HepG2 (cell line): Measurements from ENCODE around the gene HOXC9. TPM values are rescaled to one million over a fixed set of nuclear protein-coding genes. Genes with fewer than 3 reads are reported as not detected.

Experiments used
- ATAC-seq: fragments of 200-7000 bp; cut with Tn5 transposase; 3 replicates; pipeline ENCODE4 v1.9.1; 2020; ENCODE audit warnings: mild to moderate bottlenecking, moderate library complexity
- BruUV-seq: library from RNA; stranded (reverse); fragments of 400-500 nt; replicated peaks from 2 replicates; lab custom pipeline; 2021; lab: Mats Ljungman, UMichigan
- CTCF ChIA-PET: fragments of 300-600 bp; formaldehyde crosslinking; extraction: SDS; loops from one replicate; lab custom pipeline; 2021; ENCODE audit warnings: low total read pairs, inconsistent platforms, low intra/inter-chr PET ratio; lab: Yijun Ruan, JAX
- POLR2A ChIA-PET: fragments of 350-600 bp; sonication (Branson Sonifier 250); formaldehyde crosslinking; loops from one replicate; lab custom pipeline; 2020; ENCODE audit warnings: antibody characterized with exemption, inconsistent platforms; lab: Yijun Ruan, JAX
- DNase-seq: peaks from one replicate; pipeline ENCODE4 v3.0.0-alpha.2; 2015; ENCODE audit warnings: low spot score
- FAIRE-seq: peaks from 3 replicates; lab custom pipeline; 2011; peaks lifted over from hg19 to GRCh38; lab: Jason Lieb, UNC
- H2AFZ ChIP-seq: one replicate; pipeline ENCODE4 v1.6.1; 2011; ENCODE audit warnings: low read length, inconsistent platforms
- H3K27ac ChIP-seq: fragments of 300-600 bp; 3 replicates; pipeline ENCODE4 v1.8.0; 2011; ENCODE audit warnings: mixed run types, mild to moderate bottlenecking, mixed read lengths, low read length, inconsistent platforms; ENCODE audit not compliant: insufficient read depth; ENCODE audit errors: extremely low read length
- H3K27me3 ChIP-seq, 2 experiments: fragments of 200-600 bp in 1 of 2; 2 replicates in 1 of 2; 3 replicates in 1 of 2; pipeline versions ENCODE4 v1.6.0 to v1.8.0; 2011; ENCODE audit warnings: low read length in 2 of 2, mild to moderate bottlenecking in 2 of 2, moderate library complexity in 2 of 2, inconsistent platforms in 1 of 2; ENCODE audit not compliant: insufficient read depth in 2 of 2, control insufficient read depth in 1 of 2
- H3K36me3 ChIP-seq, 2 experiments: fragments of 200-600 bp in 1 of 2; replicated peaks in 1 of 2; 2 replicates in 1 of 2; 3 replicates in 1 of 2; pipeline versions ENCODE4 v1.5.1 to v1.8.0; 2011; ENCODE audit warnings: low read length in 2 of 2, inconsistent platforms in 1 of 2; ENCODE audit not compliant: insufficient read depth in 2 of 2, control insufficient read depth in 1 of 2
- H3K4me1 ChIP-seq: 2 replicates; pipeline ENCODE4 v1.5.1; 2012; ENCODE audit warnings: low read length, inconsistent platforms; ENCODE audit not compliant: insufficient read depth
- H3K4me2 ChIP-seq: 2 replicates; pipeline ENCODE4 v1.6.0; 2011; ENCODE audit warnings: low read depth, low read length, inconsistent platforms
- H3K4me3 ChIP-seq, 3 experiments: fragments of 200-600 bp in 1 of 3; sonication (generic), shearing (Covaris generic) in 1 of 3; replicated peaks in 1 of 3; 2 replicates each; pipeline ENCODE4 v1.5.1; 2011 to 2016; ENCODE audit warnings: low read length in 3 of 3, inconsistent platforms in 2 of 3, low read depth in 2 of 3, mild to moderate bottlenecking in 2 of 3, control low read depth in 1 of 3, mixed read lengths in 1 of 3; ENCODE audit not compliant: insufficient read depth in 1 of 3
- H3K79me2 ChIP-seq: one replicate; pipeline ENCODE4 v1.6.1; 2011; ENCODE audit warnings: low read length, inconsistent platforms; ENCODE audit not compliant: insufficient read depth
- H3K9ac ChIP-seq: 2 replicates; pipeline ENCODE4 v1.6.0; 2011; ENCODE audit warnings: mild to moderate bottlenecking, low read depth, low read length, inconsistent platforms; ENCODE audit not compliant: insufficient read depth
- H3K9me3 ChIP-seq: 2 replicates; pipeline ENCODE4 v1.5.1; 2012; ENCODE audit warnings: mild to moderate bottlenecking, low read length
- H4K20me1 ChIP-seq: 2 replicates; pipeline ENCODE4 v1.6.0; 2011; ENCODE audit warnings: inconsistent platforms, mild to moderate bottlenecking, low read length, moderate library complexity; ENCODE audit not compliant: insufficient read depth
- BCL6 ChIP-seq: IDR thresholded peaks from 2 replicates; pipeline ENCODE4 v1.6.1; 2016; ENCODE audit warnings: missing genetic modification reagents, missing compliant biosample characterization
- CTCF ChIP-seq: sonication (generic); formaldehyde crosslinking; IDR thresholded peaks from 2 replicates; pipeline ENCODE4 v1.5.0; 2020; ENCODE audit warnings: mild to moderate bottlenecking, missing genetic modification reagents, moderate library complexity
- EZH2 ChIP-seq: conservative IDR thresholded peaks from 2 replicates; pipeline ENCODE4 v1.6.1; 2012; ENCODE audit warnings: mild to moderate bottlenecking, low read depth, low read length, moderate library complexity
- FUBP1 ChIP-seq: sonication (generic); formaldehyde crosslinking; IDR thresholded peaks from 2 replicates; pipeline ENCODE4 v1.5.1; 2020; ENCODE audit warnings: missing genetic modification reagents, mild to moderate bottlenecking, borderline replicate concordance
- MAFK ChIP-seq, 2 experiments: IDR thresholded peaks in 1 of 2; conservative IDR thresholded peaks in 1 of 2; 2 replicates each; pipeline ENCODE4 v1.6.1; 2011; ENCODE audit warnings: improper control_type of control experiment in 2 of 2, low read length in 2 of 2
- PATZ1 ChIP-seq: sonication (generic); formaldehyde crosslinking; IDR thresholded peaks from 2 replicates; pipeline ENCODE4 v1.4.0; 2020; ENCODE audit warnings: missing genetic modification reagents
- RARA ChIP-seq: IDR thresholded peaks from 2 replicates; pipeline ENCODE4 v1.6.1; 2016; ENCODE audit warnings: missing genetic modification reagents, missing compliant biosample characterization
- STAG1 ChIP-seq: sonication (generic); formaldehyde crosslinking; IDR thresholded peaks from 2 replicates; pipeline ENCODE4 v1.4.0; 2020; ENCODE audit warnings: missing genetic modification reagents
- ZNF652 ChIP-seq: IDR thresholded peaks from 2 replicates; pipeline ENCODE4 v1.6.1; 2016; ENCODE audit warnings: low read depth, borderline replicate concordance
- WGBS: methylation state at CpG from one replicate; pipeline ENCODE4 v1.1.6; 2017; ENCODE audit warnings: low lambda C conversion rate; 5-methylcytosine and 5-hydroxymethylcytosine counted together
- in situ Hi-C: cut with HindIII; loops from 2 replicates; pipeline ENCODE4 v1.10.0; 2017; ENCODE audit warnings: low pct_unique_long_range_greater_than_20kb; ENCODE audit not compliant: extremely low pct_ligation_motif_present
- intact Hi-C: fragments of 100-400 bp; cut with micrococcal nuclease; formaldehyde crosslinking; loops from one replicate; pipeline ENCODE4 v1.10.0; 2022; ENCODE audit not compliant: unreplicated experiment
- polyA plus RNA-seq, 8 experiments: library from polyadenylated mRNA; depleted of rRNA in 3 of 8; stranded (reverse) in 7 of 8; unstranded in 1 of 8; fragments of >200 nt; fragmentation: Illumina TruSeq in 4 of 8; extraction: Trizol in 4 of 8; gene quantifications; 2 replicates each; pipeline versions ENCODE4 v1.2.1 to v1.2.3, GENCODE V29; 2011 to 2016; ENCODE audit warnings: low read depth in 4 of 8, missing spikeins in 1 of 8, mixed read lengths in 1 of 8; ENCODE audit not compliant: insufficient read depth in 1 of 8
- total RNA-seq, 5 experiments: library from RNA; depleted of rRNA; stranded (reverse); fragments of >200 nt; fragmentation: Illumina TruSeq; extraction: Trizol; gene quantifications; 2 replicates each; pipeline ENCODE4 v1.2.3, GENCODE V29; 2016; ENCODE audit warnings: low read depth in 1 of 5
- TF ChIP-seq, protein P1 (sequence below): IDR thresholded peaks from 2 replicates; pipeline ENCODE4 v1.6.1; 2016; ENCODE audit warnings: mild to moderate bottlenecking, missing biosample characterization, missing genetic modification reagents

The HOXC9 gene
- total and polyA plus RNA-seq, 2 of the 13 experiments (the other 11 are each of a cell fraction or from before 2014, with no cell fraction given): 0.11 to 1.1 TPM

- ChIA-PET POLR2A (no interaction called here), CTCF (no interaction called here)
- BruUV-seq: no TSS peak
- H3K9me3 ChIP-seq: no peaks in the 10 kb centered on the region
- FAIRE-seq: no peak
- no peak overlapping the region for H2AFZ ChIP-seq
- peaks cover 27% of the 10 kb centered on the region for H3K4me1 ChIP-seq
- 20% methylated on average over 10 of the region's 10 CpGs for WGBS
- TF ChIP-seq, protein P1, sequence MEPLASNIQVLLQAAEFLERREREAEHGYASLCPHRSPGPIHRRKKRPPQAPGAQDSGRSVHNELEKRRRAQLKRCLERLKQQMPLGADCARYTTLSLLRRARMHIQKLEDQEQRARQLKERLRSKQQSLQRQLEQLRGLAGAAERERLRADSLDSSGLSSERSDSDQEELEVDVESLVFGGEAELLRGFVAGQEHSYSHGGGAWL: no peak
- TF ChIP-seq ZNF652 (CRISPR knock-in tag) (peak; percentile 35; the same call in 1 of the 2 replicates), FUBP1 (CRISPR knock-in tag) (no peak), STAG1 (CRISPR knock-in tag) (0 out of 2 replicates have a peak, but pooled peaks have one; percentile 12)
- H3K4me2 ChIP-seq: no peak overlapping the region
- H3K79me2 ChIP-seq: no peaks in the 10 kb centered on the region
- H4K20me1 ChIP-seq: peaks cover 5% of the 10 kb centered on the region; the same call in 1 of the 2 replicates
- H3K4me3 ChIP-seq: no peak overlapping the region
- H3K27me3 ChIP-seq: peaks cover 17 to 87% of the 10 kb centered on the region in 2 experiments
- ATAC-seq: no peak
- intact Hi-C loops: no loop called here
- in situ Hi-C loops: no loop called here
- no peak overlapping the region for H3K27ac ChIP-seq
- no peak for DNase-seq
- H3K9ac ChIP-seq: no peak overlapping the region
- no peaks in the 10 kb centered on the region for H3K36me3 ChIP-seq
Measured at GRCh38 chr12:53950437-53950773, 49.6 kb upstream of the HOXC9 start.

GRCh38 chr12:53950789-53951576 is 49.0 kb upstream of the HOXC9 start:
- FAIRE-seq (no peak), ATAC-seq (peak; percentile 53), DNase-seq (peak; percentile 23)
- BruUV-seq: no TSS peak
- Histone ChIP-seq H3K79me2 (no peaks in the 10 kb centered on the region), H3K36me3 (no peaks in the 10 kb centered on the region), H3K4me2 (no peak overlapping the region), H3K27me3 (peaks cover 16 to 87% of the 10 kb centered on the region in 2 experiments), H3K9ac (no peak overlapping the region), H2AFZ (no peak overlapping the region), H3K4me3 (no peak overlapping the region), H3K27ac (no peak overlapping the region), H3K4me1 (peaks cover 27% of the 10 kb centered on the region), H3K9me3 (no peaks in the 10 kb centered on the region), H4K20me1 (peaks cover 5% of the 10 kb centered on the region; the same call in 1 of the 2 replicates)
- 2% methylated on average over 8 of the region's 34 CpGs for whole genome bisulfite sequencing
- in situ Hi-C loops (no loop called here), intact Hi-C loops (no loop called here)
- ChIA-PET CTCF (no interaction called here), POLR2A (no interaction called here)
- 0 out of 2 replicates have a peak, but pooled peaks have one; percentile 17 for TF ChIP-seq CTCF
- TF ChIP-seq RARA (CRISPR knock-in tag): peak; percentile 57
- TF ChIP-seq PATZ1 (CRISPR knock-in tag): no peak
- TF ChIP-seq EZH2: peak; percentile 68; the same call in 1 of the 2 replicates
- TF ChIP-seq MAFK (conservative IDR thresholded peaks at IDR 0.05 in 1 of 2, IDR thresholded peaks at IDR 0.05 in 1 of 2; ENCODE audit: low read length in 2 of 2): peak in 1 of 2 experiments; percentile 15; a peak in 2 of 4 replicates
- TF ChIP-seq BCL6: peak; percentile 74
